ENCODE data around the gene NTN3. TPM values are rescaled to one million over a fixed set of nuclear protein-coding genes. Genes with fewer than 3 reads are reported as not detected.

The NTN3 gene
- total RNA-seq, 1 donor from 2014 or later = 2.5 TPM

- no peak for DNase-seq (ENCODE audit: low spot score, unreplicated experiment)
- Mint-ChIP-seq H3K4me1 (ENCODE audit: low read depth) (peaks cover 6% of the 10 kb centered on the region), H3K27me3 (no peaks in the 10 kb centered on the region), H3K9me3 (ENCODE audit: low read depth) (no peaks in the 10 kb centered on the region), H3K27ac (peak overlapping the region; percentile 82), H3K36me3 (ENCODE audit: insufficient read depth) (peaks cover 3% of the 10 kb centered on the region), H3K4me3 (ENCODE audit: low read depth) (peak overlapping the region; percentile 75)
- no peak for TF ChIP-seq CTCF (IDR thresholded peaks at IDR 0.05; ENCODE audit: unreplicated experiment)
These were observed 12.0 kb upstream of the NTN3 start for GRCh38 chr16:2458887-2459646.

- H3K36me3 Mint-ChIP-seq (ENCODE audit: insufficient read depth) = peaks cover 3% of the 10 kb centered on the region
- H3K27me3 Mint-ChIP-seq = no peaks in the 10 kb centered on the region
- no peak for TF ChIP-seq CTCF (IDR thresholded peaks at IDR 0.05; ENCODE audit: unreplicated experiment)
- H3K9me3 Mint-ChIP-seq (ENCODE audit: low read depth) = no peaks in the 10 kb centered on the region
- DNase-seq (ENCODE audit: low spot score, unreplicated experiment) = peak; percentile 92
- peak within 1 kb of the TSS; percentile 75 for H3K4me3 Mint-ChIP-seq (ENCODE audit: low read depth)
- peaks cover 6% of the 10 kb centered on the region for H3K4me1 Mint-ChIP-seq (ENCODE audit: low read depth)
- peak within 1 kb of the TSS; percentile 82 for H3K27ac Mint-ChIP-seq
These were observed 11.3 kb upstream of the NTN3 start, which contains the start of gene TEDC2 for GRCh38 chr16:2459647-2460390. Gene TEDC2, plus strand, starts transcription at chr16:2460109. Its CDS starts 36 bp downstream, at chr16:2460145.

GRCh38 chr16:2460391-2460713, 10.7 kb upstream of the NTN3 start:
- Mint-ChIP-seq H3K4me3 (ENCODE audit: low read depth) (peak overlapping the region; percentile 61), H3K36me3 (ENCODE audit: insufficient read depth) (peaks cover 3% of the 10 kb centered on the region), H3K27ac (no peak overlapping the region), H3K4me1 (ENCODE audit: low read depth) (peaks cover 6% of the 10 kb centered on the region), H3K27me3 (no peaks in the 10 kb centered on the region), H3K9me3 (ENCODE audit: low read depth) (no peaks in the 10 kb centered on the region)
- TF ChIP-seq CTCF (IDR thresholded peaks at IDR 0.05; ENCODE audit: unreplicated experiment) = no peak
- no peak for DNase-seq (ENCODE audit: low spot score, unreplicated experiment)

- H3K4me1 Mint-ChIP-seq (ENCODE audit: low read depth) = peaks cover 6% of the 10 kb centered on the region
- H3K9me3 Mint-ChIP-seq (ENCODE audit: low read depth) = no peaks in the 10 kb centered on the region
- peak overlapping the region; percentile 61 for H3K4me3 Mint-ChIP-seq (ENCODE audit: low read depth)
- no peak overlapping the region for H3K27ac Mint-ChIP-seq
- H3K27me3 Mint-ChIP-seq = no peaks in the 10 kb centered on the region
- no peak for TF ChIP-seq CTCF (IDR thresholded peaks at IDR 0.05; ENCODE audit: unreplicated experiment)
- DNase-seq (ENCODE audit: low spot score, unreplicated experiment) = no peak
- peaks cover 2% of the 10 kb centered on the region for H3K36me3 Mint-ChIP-seq (ENCODE audit: insufficient read depth)
These were observed 10.2 kb upstream of the NTN3 start for GRCh38 chr16:2460916-2461315.

- H3K27ac Mint-ChIP-seq = no peak overlapping the region
- no peaks in the 10 kb centered on the region for H3K9me3 Mint-ChIP-seq (ENCODE audit: low read depth)
- H3K27me3 Mint-ChIP-seq = no peaks in the 10 kb centered on the region
- H3K4me1 Mint-ChIP-seq (ENCODE audit: low read depth) = peaks cover 6% of the 10 kb centered on the region
- H3K4me3 Mint-ChIP-seq (ENCODE audit: low read depth) = no peak overlapping the region
- H3K36me3 Mint-ChIP-seq (ENCODE audit: insufficient read depth) = no peaks in the 10 kb centered on the region
- no peak for DNase-seq (ENCODE audit: low spot score, unreplicated experiment)
- TF ChIP-seq CTCF (IDR thresholded peaks at IDR 0.05; ENCODE audit: unreplicated experiment) = no peak
These were observed 8.8 kb upstream of the NTN3 start for GRCh38 chr16:2462031-2462866.

Measured in progenitor cell of endocrine pancreas (in vitro differentiated cells).